Karpas-422 (cell line): ENCODE measurements around the gene LAMA5. TPM values are rescaled to one million over a fixed set of nuclear protein-coding genes. Genes with fewer than 3 reads are reported as not detected.
"Not testable (repeated sequence)": the region's sequence is repeated elsewhere in the genome, so short reads cannot be mapped to it uniquely, and the experiment has no call there.

Experiments used
- DNase-seq: peaks from one replicate; pipeline ENCODE4 v3.0.0-alpha.2; 2015
- H2AFZ ChIP-seq: fragments of 200-600 bp; sonication (generic); 2 replicates; pipeline ENCODE4 v1.6.1; 2014; ENCODE audit warnings: antibody characterized with exemption, low read length, mixed read lengths
- H3K27ac ChIP-seq: fragments of 200-600 bp; sonication (generic); 2 replicates; pipeline ENCODE4 v1.5.1; 2014; ENCODE audit warnings: mild to moderate bottlenecking, low read length, moderate library complexity
- H3K27me3 ChIP-seq: fragments of 200-600 bp; sonication (generic); 2 replicates; pipeline ENCODE4 v1.6.1; 2014; ENCODE audit warnings: low read length, mixed read lengths
- H3K36me3 ChIP-seq: fragments of 200-600 bp; sonication (generic); 2 replicates; pipeline ENCODE4 v1.6.1; 2014; ENCODE audit warnings: low read length, mixed read lengths; ENCODE audit not compliant: insufficient read depth
- H3K4me1 ChIP-seq: fragments of 200-600 bp; sonication (generic); 2 replicates; pipeline ENCODE4 v1.6.1; 2014; ENCODE audit warnings: mild to moderate bottlenecking, low read length, mixed read lengths
- H3K4me2 ChIP-seq: fragments of 200-600 bp; sonication (generic); 2 replicates; pipeline ENCODE4 v1.6.1; 2014; ENCODE audit warnings: low read length, low read depth, mild to moderate bottlenecking; ENCODE audit not compliant: poor library complexity, severe bottlenecking
- H3K4me3 ChIP-seq: fragments of 200-600 bp; sonication (generic); 2 replicates; pipeline ENCODE4 v1.5.1; 2014; ENCODE audit warnings: mild to moderate bottlenecking, antibody characterized with exemption, low read length, mixed read lengths
- H3K79me2 ChIP-seq: fragments of 200-600 bp; sonication (generic); 2 replicates; pipeline ENCODE4 v1.6.1; 2014; ENCODE audit warnings: mild to moderate bottlenecking, low read length, mixed read lengths
- H3K9ac ChIP-seq: fragments of 200-600 bp; sonication (generic); 2 replicates; pipeline ENCODE4 v1.6.0; 2014; ENCODE audit warnings: low read length
- H3K9me2 ChIP-seq: fragments of 200-600 bp; sonication (generic), shearing (Covaris generic); replicated peaks from 2 replicates; pipeline ENCODE4 v1.6.0; 2014; ENCODE audit warnings: mild to moderate bottlenecking, low read length, moderate library complexity; ENCODE audit not compliant: insufficient read depth
- H3K9me3 ChIP-seq: fragments of 300-700, 200-600 bp; sonication (generic); 2 replicates; pipeline ENCODE4 v1.6.1; 2014; ENCODE audit warnings: low read length, mixed read lengths
- H4K20me1 ChIP-seq: fragments of 200-600 bp; sonication (generic); 2 replicates; pipeline ENCODE4 v1.6.1; 2014; ENCODE audit warnings: mild to moderate bottlenecking, antibody characterized with exemption, low read length, low read depth; ENCODE audit not compliant: insufficient read depth
- total RNA-seq: library from RNA; depleted of rRNA; stranded (reverse); fragments of >200 nt; shearing (Covaris generic); gene quantifications from 2 replicates; pipeline ENCODE4 v1.2.3, GENCODE V29; 2014; ENCODE audit warnings: low replicate concordance

Gene LAMA5
- total RNA-seq, 1 experiment from 2014 or later = 17.5 TPM

DNA sequence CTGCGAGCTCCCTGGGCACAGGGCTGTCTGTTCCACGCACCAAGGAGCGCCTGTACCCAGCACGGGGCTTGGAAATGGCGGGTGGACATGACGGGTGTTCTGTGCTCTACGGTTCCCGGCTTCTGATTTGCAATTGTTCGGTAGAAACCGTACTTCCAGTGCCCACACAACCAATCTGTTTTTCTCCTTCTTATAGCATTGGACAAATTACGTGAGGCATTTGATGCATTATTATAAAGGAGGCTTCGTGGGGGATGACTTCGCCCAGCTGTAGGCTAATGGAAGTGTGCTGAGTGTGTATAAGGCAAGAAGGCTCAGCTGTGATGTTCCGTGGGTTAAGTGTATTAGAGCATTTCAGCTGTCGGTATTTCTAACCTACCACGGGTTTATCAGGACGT lies 10.0 kb upstream of the LAMA5 start:
- no peak for DNase-seq
- Histone ChIP-seq H3K4me1 (no peaks in the 10 kb centered on the region), H3K9me3 (no peaks in the 10 kb centered on the region), H3K36me3 (peaks cover 5% of the 10 kb centered on the region), H3K79me2 (no peaks in the 10 kb centered on the region), H3K4me2 (no peak overlapping the region), H3K27me3 (no peaks in the 10 kb centered on the region), H3K9ac (no peak overlapping the region), H3K9me2 (no peaks in the 10 kb centered on the region), H2AFZ (no peak overlapping the region), H3K4me3 (no peak overlapping the region), H4K20me1 (no peaks in the 10 kb centered on the region), H3K27ac (no peak overlapping the region)

DNA sequence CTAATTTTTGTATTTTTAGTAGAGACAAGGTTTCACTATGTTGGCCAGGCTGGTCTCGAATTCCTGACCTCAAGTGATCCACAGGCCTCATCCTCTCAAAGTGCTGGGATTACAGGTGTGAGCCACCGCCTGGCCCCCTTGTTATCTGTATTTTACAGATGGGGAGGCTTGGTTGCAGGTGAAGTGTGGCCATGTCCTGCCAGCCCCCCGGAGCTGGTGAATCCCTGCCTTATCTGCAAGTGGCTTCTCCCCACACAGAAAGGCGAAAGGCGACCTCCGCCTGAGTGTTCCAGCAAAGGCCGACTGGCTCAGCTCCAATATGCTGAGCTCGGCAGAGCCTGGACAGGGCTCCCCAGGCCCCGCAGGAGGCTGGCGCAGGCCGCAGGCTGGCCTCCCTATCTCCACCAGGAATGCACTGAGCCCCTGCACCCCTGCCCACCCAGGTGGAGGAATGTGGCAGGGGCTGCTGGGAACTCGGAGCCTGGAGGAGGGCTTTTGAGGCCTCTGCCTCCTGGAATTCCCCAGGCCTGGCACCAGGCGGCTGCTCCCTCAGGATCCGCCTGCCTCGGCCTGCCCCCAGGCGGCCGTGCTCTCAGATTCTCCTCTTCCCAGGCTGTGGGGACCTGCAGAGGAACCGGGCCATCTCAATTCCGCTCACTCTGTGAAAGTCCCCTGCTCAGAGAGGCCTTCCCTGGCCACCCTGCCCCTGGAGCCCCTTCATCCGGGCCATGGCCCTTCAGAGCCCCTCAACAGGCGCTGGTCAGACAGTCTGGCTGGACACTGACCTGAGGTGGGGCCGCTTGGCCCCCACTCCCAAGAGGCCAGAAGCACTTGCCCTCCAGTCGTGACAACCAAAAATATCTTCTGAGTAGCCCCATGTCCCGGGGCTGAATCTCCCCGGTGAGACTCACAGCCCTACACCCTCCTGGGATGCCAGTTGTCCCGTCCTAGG lies 9.3 kb upstream of the LAMA5 start:
- Histone ChIP-seq H3K4me2 (no peak overlapping the region), H3K4me1 (no peaks in the 10 kb centered on the region), H3K9ac (no peak overlapping the region), H2AFZ (no peak overlapping the region), H4K20me1 (no peaks in the 10 kb centered on the region), H3K9me2 (no peaks in the 10 kb centered on the region), H3K79me2 (no peaks in the 10 kb centered on the region), H3K27ac (no peak overlapping the region), H3K9me3 (no peaks in the 10 kb centered on the region), H3K36me3 (no peaks in the 10 kb centered on the region), H3K4me3 (no peak overlapping the region), H3K27me3 (no peaks in the 10 kb centered on the region)
- DNase-seq = no peak

DNA sequence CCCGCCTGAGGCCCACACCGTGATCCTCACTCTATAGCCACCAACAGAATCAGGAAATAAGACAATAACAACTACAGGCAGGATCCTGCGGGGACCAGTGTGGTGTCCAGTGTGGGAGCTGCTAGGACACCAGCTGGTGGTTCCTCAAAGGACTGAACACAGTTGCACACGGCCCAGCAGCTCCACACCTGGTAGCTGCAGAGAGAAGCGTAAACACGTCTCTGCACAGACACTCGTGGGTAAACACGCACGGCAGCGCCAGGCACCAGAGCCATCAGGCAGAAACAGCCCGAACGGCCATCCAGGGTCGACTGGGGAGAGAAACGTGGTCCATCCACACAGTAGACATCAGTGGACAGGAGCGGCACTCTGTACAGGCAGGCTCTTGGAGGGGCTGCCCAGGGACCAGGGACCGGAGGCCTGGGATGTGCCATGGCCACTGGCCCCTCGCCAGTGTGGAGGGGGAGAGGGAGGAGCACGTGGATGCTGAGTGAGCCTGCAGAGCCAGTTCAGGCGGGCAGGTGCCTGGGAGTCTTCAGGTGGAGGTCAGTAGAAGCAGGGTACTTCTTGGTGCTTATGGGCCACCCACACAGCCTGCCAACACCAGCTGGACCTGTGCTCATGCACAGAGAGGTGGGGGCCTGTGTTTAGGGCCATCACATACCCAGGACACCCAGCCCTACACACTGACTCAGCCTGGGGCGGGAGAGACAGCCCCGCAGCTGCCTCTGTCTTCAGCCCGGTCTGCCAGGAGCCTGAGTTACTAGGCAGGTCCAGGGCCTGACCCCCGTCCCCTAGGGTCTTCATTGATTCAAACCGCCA lies 7.4 kb upstream of the LAMA5 start:
- no peak for DNase-seq
- Histone ChIP-seq H4K20me1 (peaks cover 6% of the 10 kb centered on the region; the same call in 1 of the 2 replicates), H2AFZ (no peak overlapping the region), H3K9ac (no peak overlapping the region), H3K9me2 (no peaks in the 10 kb centered on the region), H3K79me2 (no peaks in the 10 kb centered on the region), H3K27me3 (no peaks in the 10 kb centered on the region), H3K4me2 (no peak overlapping the region), H3K36me3 (no peaks in the 10 kb centered on the region), H3K27ac (no peak overlapping the region), H3K4me3 (no peak overlapping the region), H3K4me1 (no peaks in the 10 kb centered on the region), H3K9me3 (no peaks in the 10 kb centered on the region)

DNA sequence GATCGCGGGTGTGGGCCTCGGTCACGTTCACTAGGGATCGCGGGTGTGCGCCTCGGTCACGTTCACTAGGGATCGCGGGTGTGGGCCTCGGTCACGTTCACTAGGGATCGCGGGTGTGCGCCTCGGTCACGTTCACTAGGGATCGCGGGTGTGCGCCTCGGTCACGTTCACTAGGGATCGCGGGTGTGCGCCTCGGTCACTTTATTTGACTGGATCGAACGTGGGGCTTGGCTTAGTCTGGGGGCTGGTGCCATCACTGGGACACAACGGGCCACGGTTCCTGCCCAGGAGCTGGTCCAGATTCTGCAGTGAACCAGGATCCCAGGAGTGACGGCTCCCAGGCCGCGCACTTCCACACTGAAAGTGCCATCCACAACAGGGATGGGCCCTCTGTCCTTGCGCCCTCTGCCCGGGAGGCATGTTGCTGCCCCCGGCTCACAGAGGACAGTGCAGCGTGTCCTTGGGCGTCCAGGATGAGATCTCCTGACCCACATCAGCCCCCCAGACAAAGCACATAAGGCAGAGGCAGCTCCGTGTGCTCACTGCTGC lies 6.6 kb upstream of the LAMA5 start:
- not testable (repeated sequence) for H3K27me3 ChIP-seq, H3K4me3 ChIP-seq, DNase-seq, H3K79me2 ChIP-seq, H2AFZ ChIP-seq, H3K36me3 ChIP-seq, H4K20me1 ChIP-seq, H3K9me3 ChIP-seq, H3K4me1 ChIP-seq, H3K27ac ChIP-seq, H3K9ac ChIP-seq, H3K9me2 ChIP-seq, H3K4me2 ChIP-seq

DNA sequence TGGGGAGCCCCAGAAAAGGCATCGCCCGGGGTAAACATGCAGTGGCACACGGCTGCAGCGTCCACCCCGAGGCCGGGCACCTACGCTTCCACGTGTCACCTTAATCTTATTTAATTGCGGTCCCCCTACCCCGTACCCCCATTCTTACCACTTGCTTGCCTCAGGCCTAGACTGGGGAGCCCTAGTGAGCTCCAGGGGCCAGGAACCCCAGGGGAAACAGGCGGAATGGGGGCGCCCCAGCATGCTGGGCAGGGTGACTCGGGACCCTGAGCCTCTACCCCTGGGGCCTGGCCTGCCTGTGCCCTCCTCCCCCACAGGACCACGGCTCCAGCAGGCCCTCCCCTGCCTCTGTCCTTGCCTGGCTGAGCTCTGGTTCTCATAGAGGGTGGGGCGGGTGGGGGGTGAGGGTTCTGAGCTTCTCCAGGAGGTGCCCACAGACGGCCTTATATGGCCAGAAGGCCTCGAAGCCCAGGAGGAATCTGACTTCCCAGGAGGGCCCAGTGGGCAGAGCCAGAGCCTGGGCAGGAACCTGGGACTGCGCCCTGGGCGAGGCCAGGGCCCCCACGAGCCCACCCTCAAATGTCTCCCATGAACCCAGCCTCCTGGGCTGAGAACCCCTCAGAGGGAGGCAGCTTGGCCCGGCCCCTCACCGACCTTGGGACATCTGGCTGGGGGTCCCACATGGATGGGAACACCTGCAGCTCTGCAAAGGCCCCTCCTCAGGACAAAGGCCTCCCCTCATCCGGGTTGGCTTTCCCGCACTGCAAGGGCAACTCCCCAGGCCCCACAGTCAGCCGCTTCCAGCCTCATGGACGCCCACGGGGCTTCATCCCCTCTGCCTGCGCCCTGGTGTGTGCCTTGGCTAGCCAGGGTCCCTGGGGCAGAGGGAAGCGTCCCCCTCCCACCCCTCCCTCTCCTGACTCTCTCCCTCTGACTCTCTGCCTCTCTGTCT lies 5.2 kb upstream of the LAMA5 start:
- no peaks in the 10 kb centered on the region for H3K27me3 ChIP-seq
- no peak overlapping the region for H3K4me2 ChIP-seq
- H3K4me3 ChIP-seq = no peak overlapping the region
- H2AFZ ChIP-seq = no peak overlapping the region
- H3K27ac ChIP-seq = no peak overlapping the region
- H3K79me2 ChIP-seq = no peaks in the 10 kb centered on the region
- no peak overlapping the region for H3K9ac ChIP-seq
- H3K9me2 ChIP-seq = no peaks in the 10 kb centered on the region
- DNase-seq = no peak
- peaks cover 6% of the 10 kb centered on the region; the same call in 1 of the 2 replicates for H4K20me1 ChIP-seq
- H3K36me3 ChIP-seq = no peaks in the 10 kb centered on the region
- H3K9me3 ChIP-seq = no peaks in the 10 kb centered on the region
- H3K4me1 ChIP-seq = peaks cover 14% of the 10 kb centered on the region

DNA sequence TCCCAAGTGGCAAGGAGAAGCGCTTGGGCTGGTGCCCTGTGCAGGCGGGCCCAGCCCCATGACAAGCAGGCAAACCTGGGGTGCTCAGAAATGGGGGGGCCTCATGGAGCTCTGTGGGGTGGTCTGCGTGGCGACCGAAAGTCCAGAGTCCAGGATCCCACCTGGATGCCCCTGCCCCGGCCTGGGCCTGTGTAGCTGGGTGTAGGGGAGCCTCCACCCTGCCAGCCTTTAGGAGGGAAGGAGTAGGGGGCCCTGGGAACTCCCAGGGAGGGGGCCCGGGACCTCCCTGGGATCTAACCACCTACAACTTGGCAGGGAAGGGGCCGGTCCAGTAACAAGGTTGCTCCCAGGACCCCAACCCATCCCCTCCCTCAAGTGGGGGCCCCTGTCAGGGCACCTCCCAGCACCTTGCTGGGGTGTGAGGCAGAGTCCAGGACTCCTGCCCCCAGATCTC lies 4.5 kb upstream of the LAMA5 start:
- Histone ChIP-seq H3K27ac (no peak overlapping the region), H3K4me1 (peaks cover 16% of the 10 kb centered on the region), H3K4me3 (no peak overlapping the region), H2AFZ (no peak overlapping the region), H4K20me1 (peaks cover 6% of the 10 kb centered on the region; the same call in 1 of the 2 replicates), H3K27me3 (no peaks in the 10 kb centered on the region), H3K4me2 (no peak overlapping the region), H3K36me3 (no peaks in the 10 kb centered on the region), H3K9ac (no peak overlapping the region), H3K9me2 (no peaks in the 10 kb centered on the region), H3K79me2 (no peaks in the 10 kb centered on the region), H3K9me3 (no peaks in the 10 kb centered on the region)
- DNase-seq = no peak

DNA sequence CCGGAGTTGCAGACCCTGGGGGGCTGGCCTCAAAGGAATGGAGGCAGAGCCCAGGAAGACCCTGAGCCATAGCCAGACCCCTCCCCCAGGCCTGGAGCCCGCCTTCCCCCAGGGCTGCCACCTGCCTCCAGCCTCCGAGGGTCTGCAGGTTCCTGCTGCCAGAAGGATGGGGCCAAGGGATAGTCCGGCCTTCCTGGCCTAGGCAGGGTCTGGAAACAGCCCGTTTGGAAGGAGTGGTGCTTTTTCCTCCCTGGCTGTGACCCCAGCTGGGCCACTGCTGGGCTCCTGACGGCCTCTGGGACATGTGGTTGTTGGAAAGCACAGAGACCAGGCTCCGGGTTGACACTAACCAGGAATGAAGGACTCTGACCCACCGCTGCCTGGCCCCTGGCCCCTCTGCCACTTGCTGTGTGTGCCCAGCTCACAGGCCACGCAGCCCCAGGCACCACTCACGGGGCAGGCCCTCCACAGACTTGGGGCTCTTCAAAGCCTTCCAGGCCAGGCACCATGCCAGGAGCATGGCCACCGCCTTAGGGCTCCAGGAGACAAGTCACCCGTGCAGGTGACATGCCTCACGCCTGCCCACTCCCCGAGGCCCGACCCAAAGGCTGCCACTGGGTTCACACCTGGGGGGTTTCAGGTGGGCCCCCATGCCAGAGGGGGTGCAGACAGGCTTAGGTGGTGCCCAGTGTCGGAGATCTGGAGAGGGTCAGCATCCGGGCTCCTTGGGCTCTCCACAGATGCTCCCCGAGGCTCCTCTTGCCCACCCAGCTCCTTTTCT lies 3.9 kb upstream of the LAMA5 start:
- Histone ChIP-seq H3K27ac (no peak overlapping the region), H3K36me3 (no peaks in the 10 kb centered on the region), H3K4me3 (no peak overlapping the region), H3K9me2 (no peaks in the 10 kb centered on the region), H3K4me1 (peaks cover 22% of the 10 kb centered on the region), H3K79me2 (no peaks in the 10 kb centered on the region), H3K27me3 (no peaks in the 10 kb centered on the region), H3K4me2 (no peak overlapping the region), H3K9me3 (no peaks in the 10 kb centered on the region), H2AFZ (no peak overlapping the region), H3K9ac (no peak overlapping the region), H4K20me1 (peaks cover 6% of the 10 kb centered on the region; the same call in 1 of the 2 replicates)
- DNase-seq = no peak
